GM12878 (cell line): ENCODE data around the gene SLC6A12. TPM values are rescaled to one million over a fixed set of nuclear protein-coding genes. Genes with fewer than 3 reads are reported as not detected.

Experiments
- ATAC-seq: fragments of 200-7000 bp; cut with Tn5 transposase; 3 replicates; pipeline ENCODE4 v1.9.1; 2020; ENCODE audit warnings: mild to moderate bottlenecking, moderate library complexity
- BruUV-seq: library from RNA; stranded (reverse); fragments of 400-500 nt; replicated peaks from 2 replicates; lab custom pipeline; 2021; lab: Mats Ljungman, UMichigan
- CTCF ChIA-PET: fragments of 300-600 bp; sonication (Branson Sonifier 250); formaldehyde crosslinking; extraction: SDS; loops from one replicate; lab custom pipeline; 2021; ENCODE audit warnings: inconsistent platforms; lab: Yijun Ruan, JAX
- POLR2A ChIA-PET: fragments of 350-600 bp; formaldehyde crosslinking; extraction: SDS; loops from one replicate; lab custom pipeline; 2021; ENCODE audit warnings: inconsistent platforms; lab: Charles Lee
- RAD21 ChIA-PET: fragments of 300-600 bp; sonication (Branson Sonifier 250); formaldehyde crosslinking; loops from one replicate; lab custom pipeline; 2023; ENCODE audit warnings: antibody characterized with exemption; ENCODE audit not compliant: unreplicated experiment; lab: Charles Lee
- SMC1A ChIA-PET: fragments of 300-600 bp; sonication (Branson Sonifier 250); formaldehyde crosslinking; loops from one replicate; lab custom pipeline; 2023; ENCODE audit not compliant: unreplicated experiment, uncharacterized antibody; lab: Charles Lee
- DNase-seq: peaks from one replicate; pipeline ENCODE4 v3.0.0-alpha.2; 2011; ENCODE audit warnings: low read depth, low spot score
- FAIRE-seq: peaks from 3 replicates; lab custom pipeline; 2011; peaks lifted over from hg19 to GRCh38; lab: Jason Lieb, UNC
- H2AFZ ChIP-seq: 2 replicates; pipeline ENCODE4 v1.6.0; 2011; ENCODE audit warnings: low read depth, low read length, control low read depth; ENCODE audit not compliant: control insufficient read depth
- H3K27ac ChIP-seq: 2 replicates; pipeline ENCODE4 v1.5.1; 2011; ENCODE audit warnings: control low read depth; ENCODE audit not compliant: control insufficient read depth, insufficient read depth
- H3K27me3 ChIP-seq, 2 experiments: replicated peaks in 1 of 2; 2 replicates each; pipeline versions ENCODE4 v1.6.0 to v1.6.1; 2011; ENCODE audit warnings: low read length in 1 of 2; ENCODE audit not compliant: control insufficient read depth in 2 of 2, insufficient read depth in 2 of 2
- H3K36me3 ChIP-seq, 2 experiments: 2 replicates each; pipeline ENCODE4 v1.5.1; 2011; ENCODE audit warnings: low read length in 1 of 2; ENCODE audit not compliant: control insufficient read depth in 2 of 2, insufficient read depth in 2 of 2
- H3K4me1 ChIP-seq: 2 replicates; pipeline ENCODE4 v1.6.1; 2011; ENCODE audit warnings: mild to moderate bottlenecking, low read length, moderate library complexity, mixed read lengths; ENCODE audit not compliant: control insufficient read depth, insufficient read depth
- H3K4me2 ChIP-seq: 2 replicates; pipeline ENCODE4 v1.6.0; 2011; ENCODE audit warnings: control low read depth; ENCODE audit not compliant: control insufficient read depth, insufficient read depth
- H3K4me3 ChIP-seq: fragments of 200-600 bp; sonication (generic); 2 replicates; pipeline ENCODE4 v1.5.1; 2016
- H3K79me2 ChIP-seq: 2 replicates; pipeline ENCODE4 v1.6.0; 2011; ENCODE audit warnings: low read length; ENCODE audit not compliant: control insufficient read depth, insufficient read depth
- H3K9ac ChIP-seq: 2 replicates; pipeline ENCODE4 v1.8.0; 2011; ENCODE audit warnings: low read length, control low read depth, mixed read lengths; ENCODE audit not compliant: control insufficient read depth, insufficient read depth
- H3K9me3 ChIP-seq: replicated peaks from 3 replicates; pipeline ENCODE4 v1.5.1; 2011; ENCODE audit warnings: mild to moderate bottlenecking, low read length; ENCODE audit not compliant: control insufficient read depth, insufficient read depth
- H4K20me1 ChIP-seq: 2 replicates; pipeline ENCODE4 v1.6.0; 2011; ENCODE audit not compliant: control insufficient read depth, insufficient read depth
- DPF2 ChIP-seq: fragments of 450-650 bp; IDR thresholded peaks from 2 replicates; pipeline ENCODE4 v1.6.1; 2017; ENCODE audit warnings: mild to moderate bottlenecking
- EGR1 ChIP-seq, 2 experiments: IDR thresholded peaks; 1 replicate in 1 of 2; 2 replicates in 1 of 2; pipeline ENCODE4 v1.6.1; 2011 to 2012; ENCODE audit warnings: low read depth in 2 of 2, low read length in 2 of 2, borderline replicate concordance in 1 of 2, mild to moderate bottlenecking in 1 of 2, moderate library complexity in 1 of 2
- ESRRA ChIP-seq: IDR thresholded peaks from 2 replicates; pipeline ENCODE4 v1.6.1; 2012; ENCODE audit warnings: mild to moderate bottlenecking, low read length, improper control_type of control experiment
- FOS ChIP-seq: IDR thresholded peaks from 3 replicates; pipeline ENCODE4 v1.6.1; 2011; ENCODE audit warnings: borderline replicate concordance; ENCODE audit not compliant: insufficient read length; ENCODE audit errors: extremely low read depth
- FOXK2 ChIP-seq: fragments of 450-650 bp; IDR thresholded peaks from 2 replicates; pipeline ENCODE4 v1.6.1; 2017; ENCODE audit warnings: mild to moderate bottlenecking, moderate library complexity
- HCFC1 ChIP-seq: fragments of 150-350 bp; IDR thresholded peaks from 2 replicates; pipeline ENCODE4 v1.6.1; 2014; ENCODE audit warnings: low read length
- IRF5 ChIP-seq: fragments of 450-650 bp; IDR thresholded peaks from 2 replicates; pipeline ENCODE4 v1.6.1; 2017; ENCODE audit warnings: borderline replicate concordance
- JUND ChIP-seq: IDR thresholded peaks from 2 replicates; pipeline ENCODE4 v1.6.1; 2012; ENCODE audit warnings: low read depth, mild to moderate bottlenecking, low read length, improper control_type of control experiment, moderate library complexity
- MTA2 ChIP-seq: fragments of 450-650 bp; IDR thresholded peaks from 2 replicates; pipeline ENCODE4 v1.6.1; 2016; ENCODE audit warnings: low read depth, mild to moderate bottlenecking, moderate library complexity
- POLR2AphosphoS2 ChIP-seq: IDR thresholded peaks from 2 replicates; pipeline ENCODE4 v1.6.1; 2011; ENCODE audit warnings: low read depth, mild to moderate bottlenecking, low read length, improper control_type of control experiment, moderate library complexity
- POLR2AphosphoS5 ChIP-seq: IDR thresholded peaks from 2 replicates; pipeline ENCODE4 v1.6.1; 2011; ENCODE audit warnings: mild to moderate bottlenecking, low read length, inconsistent platforms
- POU2F2 ChIP-seq: IDR thresholded peaks from 3 replicates; pipeline ENCODE4 v1.6.1; 2011; ENCODE audit warnings: low read depth, mild to moderate bottlenecking, low read length, borderline replicate concordance
- SIN3A ChIP-seq: IDR thresholded peaks from 2 replicates; pipeline ENCODE4 v1.6.1; 2012; ENCODE audit warnings: low read depth, low read length, improper control_type of control experiment
- SUPT20H ChIP-seq: IDR thresholded peaks from 2 replicates; pipeline ENCODE4 v1.6.1; 2011; ENCODE audit warnings: low read depth, mild to moderate bottlenecking, low read length, moderate library complexity, borderline replicate concordance; ENCODE audit not compliant: control insufficient read depth
- WGBS: methylation state at CpG from one replicate; pipeline ENCODE4 v1.1.6; 2016; ENCODE audit warnings: low lambda C conversion rate; ENCODE audit not compliant: insufficient replicate concordance, insufficient coverage; ENCODE audit errors: missing lambda C conversion rate; 5-methylcytosine and 5-hydroxymethylcytosine counted together
- in situ Hi-C: fragments of 300-500 bp; cut with MboI; formaldehyde crosslinking; loops from 9 replicates; pipeline ENCODE4 v1.14.3; 2018; ENCODE audit warnings: mixed read lengths
- intact Hi-C: fragments of 100-400 bp; cut with micrococcal nuclease; formaldehyde crosslinking; loops from one replicate; pipeline ENCODE4 v1.14.2; 2022; ENCODE audit not compliant: unreplicated experiment
- polyA plus RNA-seq, 11 experiments: library from polyadenylated mRNA; depleted of rRNA in 4 of 11; unstranded in 6 of 11; stranded (reverse) in 5 of 11; fragments of >200 nt; fragmentation: Nextera tagmentation in 4 of 11; fragmentation: Illumina TruSeq in 1 of 11; extraction: Ambion mirVana in 4 of 11; extraction: Trizol in 1 of 11; gene quantifications; 1 replicate in 1 of 11; 2 replicates in 10 of 11; pipeline versions ENCODE4 v1.2.1 to v1.2.3, GENCODE V29; 2011 to 2016; ENCODE audit warnings: inconsistent platforms in 2 of 11, missing spikeins in 2 of 11, low read depth in 1 of 11
- total RNA-seq, 4 experiments: library from RNA; depleted of rRNA in 3 of 4; stranded (reverse); fragments of >200 nt in 3 of 4; fragmentation: Illumina TruSeq in 1 of 4; extraction: Trizol in 1 of 4; gene quantifications; 2 replicates each; pipeline versions ENCODE4 v1.2.1 to v1.2.3, GENCODE V29; 2013 to 2021

Gene SLC6A12
- total and polyA plus RNA-seq, 10 of the 15 experiments (the other 5 are each of a cell fraction or from before 2014, with no cell fraction given) = 0.06 to 0.11 (median 0.07) TPM; not detected in 7

GRCh38 chr12:242496-242895 lies 28.5 kb upstream of the SLC6A12 start:
- Histone ChIP-seq H3K27ac (no peak overlapping the region), H3K79me2 (no peaks in the 10 kb centered on the region), H3K4me1 (no peaks in the 10 kb centered on the region), H4K20me1 (no peaks in the 10 kb centered on the region), H3K4me3 (no peak overlapping the region), H3K36me3 (no peaks in the 10 kb centered on the region), H3K4me2 (no peak overlapping the region), H3K9me3 (no peaks in the 10 kb centered on the region; the same call in 1 of the 3 replicates), H3K9ac (no peak overlapping the region), H2AFZ (no peak overlapping the region), H3K27me3 (no peaks in the 10 kb centered on the region)
- TF ChIP-seq DPF2 (no peak), POLR2AphosphoS5 (no peak), IRF5 (no peak), MTA2 (no peak), ESRRA (no peak), EGR1 (IDR thresholded peaks at IDR 0.05; ENCODE audit: borderline replicate concordance in 1 of 2, low read depth in 2 of 2, low read length in 2 of 2) (no peak), POU2F2 (no peak), JUND (no peak), FOS (no peak), HCFC1 (no peak), POLR2AphosphoS2 (no peak), SUPT20H (no peak), SIN3A (no peak), FOXK2 (no peak)
- 70% methylated on average over 14 of the region's 15 CpGs for WGBS
- ChIA-PET RAD21 (no interaction called here), CTCF (no interaction called here), SMC1A (no interaction called here), POLR2A (no interaction called here)
- intact Hi-C loops = no loop called here
- no peak for FAIRE-seq
- in situ Hi-C loops = no loop called here
- BruUV-seq = no TSS peak
- DNase-seq = no peak
- no peak for ATAC-seq
